HG03108 (cell line): ENCODE data around the gene MAP4K2.
"Not testable (repeated sequence)": the region's sequence is repeated elsewhere in the genome, so short reads cannot be mapped to it uniquely, and the experiment has no call there.

Experiments used
- ATAC-seq: cut with Tn5 transposase; IDR thresholded peaks from one replicate; pipeline ENCODE4 v1.9.1; 2021; ENCODE audit warnings: moderate library complexity; ENCODE audit not compliant: unreplicated experiment

The MAP4K2 gene

DNA sequence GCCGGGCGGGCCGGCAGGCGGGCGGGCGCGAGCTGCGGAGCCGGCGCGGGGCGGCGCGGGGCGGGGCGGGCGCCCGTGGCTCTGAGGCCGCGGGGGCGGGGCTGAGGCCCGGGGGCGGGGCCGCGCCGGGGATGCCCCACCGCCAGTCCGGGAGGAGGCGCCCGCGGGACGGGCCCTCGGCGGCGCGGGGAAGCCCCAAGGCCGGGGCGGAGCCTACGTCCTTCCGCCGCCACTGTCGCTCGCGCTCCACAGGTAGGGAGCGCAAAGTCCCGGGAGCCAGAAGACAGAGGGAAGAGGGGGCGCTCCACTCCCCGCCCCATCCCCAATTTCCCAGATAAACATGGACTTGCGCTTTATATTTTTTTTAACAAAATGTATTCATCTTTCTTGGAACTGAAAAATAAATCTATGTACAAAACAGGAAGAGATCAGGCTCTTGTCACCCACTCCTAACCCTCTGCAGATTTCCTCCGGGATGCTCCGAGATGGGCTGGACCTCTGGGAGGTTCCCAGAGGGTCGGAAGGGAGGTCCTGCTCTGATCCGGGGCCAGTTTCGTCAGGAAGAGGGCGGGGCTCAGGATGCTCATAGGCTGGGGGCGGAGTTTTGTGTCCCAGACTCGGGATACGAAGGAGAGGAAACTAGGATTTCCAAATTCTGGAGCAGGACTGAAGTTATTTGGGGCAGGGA, at the start of gene MAP4K2:
TSS of gene MAP4K2 (minus strand) at position 57 of the 688 bp plus-strand sequence. CDS start 65 bp downstream, outside the sequence.
- peak; percentile 54 for ATAC-seq

- no peak for ATAC-seq
Observed at GRCh38 chr11:64851831-64852351, 48.9 kb upstream of the MAP4K2 start.

DNA sequence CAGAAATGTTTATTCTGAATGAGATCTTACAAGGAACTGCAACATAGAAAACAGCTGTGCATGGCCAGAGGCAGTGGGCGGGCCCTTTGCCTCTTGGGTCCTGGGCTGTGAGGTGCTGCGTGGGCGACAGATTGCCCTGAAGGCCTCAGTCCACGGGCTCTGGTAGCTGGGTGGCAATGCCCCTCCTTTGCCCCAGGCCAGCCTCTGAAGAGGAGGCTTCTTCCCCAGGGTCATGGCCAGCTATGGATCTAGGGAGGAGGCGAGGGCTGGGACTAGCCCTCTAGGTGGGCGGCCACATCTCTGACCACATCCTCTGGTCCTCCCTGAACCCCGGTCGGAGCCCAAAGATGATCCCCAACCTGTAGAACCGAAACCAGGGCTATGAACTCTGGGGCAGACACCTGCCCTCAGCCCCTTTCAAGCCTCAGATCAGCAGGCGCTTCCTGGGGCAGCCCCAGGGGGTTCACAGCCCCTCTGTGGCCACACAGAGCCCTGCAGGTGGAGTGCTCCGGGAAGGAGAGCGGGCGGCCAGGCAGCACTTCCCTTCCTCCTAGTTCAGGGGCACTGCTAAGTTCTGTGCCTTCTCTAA, 48.1 kb upstream of the MAP4K2 start:
- peak; percentile 63 for ATAC-seq

DNA sequence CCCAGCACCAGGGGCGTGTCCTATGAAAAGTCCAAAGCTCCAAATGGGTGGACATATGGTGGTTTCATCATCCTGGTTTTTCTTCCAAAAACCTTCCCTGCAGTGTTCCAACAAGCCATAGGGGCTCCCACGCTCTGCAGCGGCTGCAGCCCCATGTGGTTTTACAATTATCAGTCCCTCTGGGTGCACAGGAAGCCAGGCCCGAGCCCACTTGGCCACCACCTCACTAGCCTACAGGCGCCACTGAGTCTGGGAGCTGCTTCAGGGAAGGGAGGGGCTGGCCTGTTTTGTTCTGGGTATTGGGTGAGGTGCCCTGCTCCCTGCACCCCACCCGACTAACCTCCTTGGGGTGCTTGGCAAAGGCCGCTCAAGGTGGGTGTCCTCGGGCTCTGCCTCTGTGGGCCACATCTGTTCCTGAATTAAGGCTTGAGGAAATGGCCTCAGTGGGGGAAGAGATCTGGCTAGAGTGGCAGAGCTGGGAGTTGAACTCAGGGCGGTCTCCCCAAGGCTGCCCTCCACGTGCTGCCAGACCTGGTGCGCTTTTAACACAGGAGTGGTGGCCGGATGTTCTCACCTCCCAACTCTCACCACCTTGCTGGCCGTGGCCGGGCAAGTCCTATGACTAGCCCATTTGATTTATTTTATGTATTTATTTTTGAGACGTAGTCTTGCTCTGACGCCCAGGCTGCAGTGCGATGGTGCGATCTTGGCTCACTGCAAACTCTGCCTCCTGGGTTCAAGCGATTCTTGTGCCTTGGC, 46.8 kb upstream of the MAP4K2 start:
- ATAC-seq = no peak

GRCh38 chr11:64848826-64849597, 46.0 kb upstream of the MAP4K2 start:
- ATAC-seq = no peak

- ATAC-seq = no peak
Observed at GRCh38 chr11:64848214-64848825, 45.3 kb upstream of the MAP4K2 start.

- no peak for ATAC-seq
Observed at GRCh38 chr11:64846998-64847666, 44.1 kb upstream of the MAP4K2 start.

- not testable (repeated sequence) for ATAC-seq
Observed at GRCh38 chr11:64845776-64846129, 42.7 kb upstream of the MAP4K2 start.

- no peak for ATAC-seq
Observed at GRCh38 chr11:64845129-64845775, 42.2 kb upstream of the MAP4K2 start.

DNA sequence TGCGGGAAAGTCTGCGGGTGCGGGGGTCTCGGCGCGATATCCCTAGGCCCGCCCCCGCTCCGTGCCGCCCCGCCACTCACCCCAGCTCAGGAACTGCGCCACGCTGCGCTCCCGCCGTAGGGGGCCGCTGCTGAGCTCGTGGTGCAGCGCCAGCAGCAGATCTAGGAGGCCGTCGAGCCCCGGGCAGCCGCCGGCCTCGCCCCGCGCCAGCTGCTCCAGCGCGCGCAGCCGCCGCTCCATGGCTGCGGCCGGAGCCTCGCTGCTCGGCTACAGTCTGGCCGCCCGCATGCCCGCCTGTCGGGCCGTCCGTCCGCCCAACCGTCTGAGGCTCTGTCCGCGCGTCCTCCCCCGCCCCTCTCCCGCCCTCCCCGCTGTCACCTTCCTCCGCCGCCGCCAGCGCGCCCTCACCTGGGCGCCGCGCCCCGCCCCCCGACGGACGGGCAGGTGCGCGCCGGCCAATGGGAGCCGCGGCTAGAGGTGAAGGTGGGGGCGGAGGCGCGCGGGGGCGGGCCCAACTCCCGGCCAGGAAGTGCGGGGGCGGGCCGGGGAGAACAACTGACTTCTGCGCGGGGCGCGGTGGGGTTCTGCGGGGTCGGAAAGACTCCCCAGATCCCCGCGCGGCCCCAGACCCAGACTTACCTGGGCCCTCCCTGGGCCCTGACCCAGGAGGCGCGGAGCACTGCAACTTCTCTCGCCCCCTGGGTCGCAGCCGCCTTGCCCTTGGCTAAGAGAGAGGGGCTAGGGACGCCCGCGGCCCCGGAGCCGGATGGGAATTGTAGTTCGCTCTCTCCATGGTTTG, 41.5 kb upstream of the MAP4K2 start, which contains the start of gene CDC42BPG:
TSS of gene CDC42BPG (minus strand) at position 324 of the 799 bp plus-strand sequence. CDS start at position 240, 84 bp downstream.
- ATAC-seq = no peak

DNA sequence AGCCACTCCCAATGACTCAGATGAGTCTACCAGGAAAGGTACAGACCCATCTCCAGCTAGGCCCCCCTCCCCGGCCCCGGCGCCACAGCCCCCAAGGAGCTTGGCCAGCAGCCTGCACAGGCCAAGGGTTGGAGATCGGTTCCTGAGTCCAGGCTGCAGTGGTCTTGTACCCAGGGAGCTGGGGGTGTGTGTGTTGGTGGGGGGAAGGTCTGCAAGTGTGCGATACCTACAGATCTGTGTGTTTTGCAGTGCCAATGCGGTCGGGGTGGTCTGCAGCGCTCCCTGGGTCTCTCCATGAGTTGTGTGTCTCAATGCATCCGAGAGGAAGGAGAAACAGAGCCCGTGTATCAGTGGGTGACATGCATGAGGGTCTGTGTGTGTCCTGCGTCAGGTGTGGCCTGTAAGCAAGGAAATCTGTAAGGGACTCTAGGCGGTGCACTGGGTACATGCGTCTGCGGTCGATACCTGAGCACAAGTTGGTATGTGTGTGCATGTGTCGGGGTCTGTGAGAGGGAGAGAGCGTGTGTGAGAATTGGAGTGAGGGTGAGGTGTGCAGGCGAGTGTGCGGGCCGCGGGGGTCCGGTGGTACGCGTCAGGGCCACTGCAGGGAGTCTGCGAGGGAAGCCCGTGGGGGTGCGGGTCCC, 40.8 kb upstream of the MAP4K2 start:
- ATAC-seq = no peak

GRCh38 chr11:64842851-64843685, 40.1 kb upstream of the MAP4K2 start:
- no peak for ATAC-seq

GRCh38 chr11:64842366-64842759, 39.3 kb upstream of the MAP4K2 start:
- ATAC-seq = no peak

GRCh38 chr11:64841592-64842365, 38.8 kb upstream of the MAP4K2 start:
- ATAC-seq = no peak

DNA sequence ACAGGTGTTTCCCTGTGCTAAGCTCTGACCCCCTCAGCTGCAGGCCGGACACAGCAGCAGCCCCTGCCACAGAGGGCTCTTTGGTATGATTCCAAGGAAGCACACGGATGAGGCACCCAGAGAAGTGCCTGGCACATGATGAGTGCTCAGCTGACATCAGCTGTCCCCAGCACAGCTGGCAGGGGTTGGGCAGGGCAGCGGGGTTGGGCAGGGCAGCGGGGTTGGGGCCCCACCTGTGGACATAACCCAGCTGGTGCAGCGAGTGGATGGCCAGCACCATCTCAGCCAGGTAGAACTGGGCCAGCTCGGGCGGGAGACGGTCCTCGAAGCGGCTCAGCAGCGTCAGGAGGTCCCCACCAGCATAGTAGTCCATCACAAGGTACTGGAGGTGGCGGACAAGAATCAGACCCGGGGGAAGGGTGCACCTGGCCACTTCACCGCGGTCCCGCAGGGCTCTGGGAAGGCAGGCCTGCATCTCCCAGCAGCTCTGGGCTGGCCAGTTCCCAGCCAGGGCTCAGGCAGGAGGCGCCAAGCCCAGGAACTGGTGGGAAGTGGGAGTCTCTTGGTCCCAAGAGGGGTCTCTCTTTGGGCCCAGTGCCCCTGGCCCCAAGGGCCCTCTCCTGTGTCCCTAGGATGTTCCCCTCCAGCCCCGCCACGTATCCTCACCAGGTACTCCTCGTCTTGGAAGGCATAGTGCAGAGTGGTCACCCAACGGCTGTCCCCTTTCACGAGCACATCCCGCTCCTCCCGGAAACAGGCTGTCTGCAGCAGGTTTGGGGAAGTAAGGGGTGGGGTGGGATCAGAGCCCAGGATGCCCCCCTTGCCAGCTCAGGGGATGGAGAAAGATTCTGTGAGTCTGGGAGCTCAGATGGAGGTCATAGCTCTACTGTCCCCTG, 37.1 kb upstream of the MAP4K2 start:
- no peak for ATAC-seq

GRCh38 chr11:64839335-64839734, 36.3 kb upstream of the MAP4K2 start:
- ATAC-seq = no peak
